Gastrocnemius medialis (tissue), 4 donors: ENCODE data around the gene MAGI1.

ENCODE experiments used
- POLR2A ChIP-seq, 2 donors: fragments of 450-650 bp; IDR thresholded peaks; one replicate each; pipeline ENCODE4 v1.6.1; 2017; ENCODE audit warnings: antibody characterized with exemption in 2 of 2, mild to moderate bottlenecking in 2 of 2, moderate library complexity in 2 of 2
- TF ChIP-seq, protein P1 (sequence below), 5 experiments: fragments of 450-650 bp in 3 of 5; fragments of 200-600 bp in 2 of 5; sonication (generic) in 2 of 5; IDR thresholded peaks in 4 of 5; conservative IDR thresholded peaks in 1 of 5; 1 replicate in 4 of 5; 2 replicates in 1 of 5; pipeline ENCODE4 v1.5.1; 2016 to 2019; ENCODE audit warnings: antibody characterized with exemption in 5 of 5, mild to moderate bottlenecking in 3 of 5, moderate library complexity in 3 of 5

DNA sequence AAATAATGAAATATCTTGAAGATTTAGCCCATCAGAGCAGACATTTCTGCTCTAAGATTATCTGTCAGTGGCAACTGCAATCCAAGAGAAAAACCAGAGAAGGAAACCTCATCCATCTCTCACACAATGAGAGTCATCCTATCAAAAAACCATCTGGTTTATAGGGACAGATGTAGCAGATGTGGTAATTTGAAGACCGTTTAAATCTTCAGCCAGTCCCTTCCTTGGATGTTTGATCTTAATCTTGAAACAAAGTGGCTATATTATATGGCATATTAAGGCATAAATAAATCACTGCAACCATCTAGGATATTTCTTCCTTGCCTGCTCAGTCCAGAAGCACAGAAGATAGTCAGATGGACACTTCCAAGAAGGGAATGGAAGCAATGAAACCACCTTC, 305.3 kb downstream of the MAGI1 start:
- TF ChIP-seq, protein P1, sequence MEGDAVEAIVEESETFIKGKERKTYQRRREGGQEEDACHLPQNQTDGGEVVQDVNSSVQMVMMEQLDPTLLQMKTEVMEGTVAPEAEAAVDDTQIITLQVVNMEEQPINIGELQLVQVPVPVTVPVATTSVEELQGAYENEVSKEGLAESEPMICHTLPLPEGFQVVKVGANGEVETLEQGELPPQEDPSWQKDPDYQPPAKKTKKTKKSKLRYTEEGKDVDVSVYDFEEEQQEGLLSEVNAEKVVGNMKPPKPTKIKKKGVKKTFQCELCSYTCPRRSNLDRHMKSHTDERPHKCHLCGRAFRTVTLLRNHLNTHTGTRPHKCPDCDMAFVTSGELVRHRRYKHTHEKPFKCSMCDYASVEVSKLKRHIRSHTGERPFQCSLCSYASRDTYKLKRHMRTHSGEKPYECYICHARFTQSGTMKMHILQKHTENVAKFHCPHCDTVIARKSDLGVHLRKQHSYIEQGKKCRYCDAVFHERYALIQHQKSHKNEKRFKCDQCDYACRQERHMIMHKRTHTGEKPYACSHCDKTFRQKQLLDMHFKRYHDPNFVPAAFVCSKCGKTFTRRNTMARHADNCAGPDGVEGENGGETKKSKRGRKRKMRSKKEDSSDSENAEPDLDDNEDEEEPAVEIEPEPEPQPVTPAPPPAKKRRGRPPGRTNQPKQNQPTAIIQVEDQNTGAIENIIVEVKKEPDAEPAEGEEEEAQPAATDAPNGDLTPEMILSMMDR (IDR thresholded peaks at IDR 0.05 in 4 of 5, conservative IDR thresholded peaks at IDR 0.05 in 1 of 5): no peak
- TF ChIP-seq POLR2A (IDR thresholded peaks at IDR 0.05): no peak
